C4-2B (cell line): ENCODE measurements around the gene MAP4K3.

Experiments
- H3K27ac ChIP-seq: fragments of 450-650 bp; 2 replicates; pipeline ENCODE4 v1.5.1; 2017
- CTCF ChIP-seq: fragments of 450-650 bp; conservative IDR thresholded peaks from 2 replicates; pipeline ENCODE4 v1.5.1; 2017; ENCODE audit warnings: mild to moderate bottlenecking
- ZFX ChIP-seq: fragments of 450-650 bp; IDR thresholded peaks from 2 replicates; pipeline ENCODE4 v1.6.1; 2017

The MAP4K3 gene

GRCh38 chr2:39432701-39433100 is 4.4 kb downstream of the MAP4K3 start:
- H3K27ac ChIP-seq, result no peak overlapping the region
- TF ChIP-seq CTCF (no peak), ZFX (no peak)

- TF ChIP-seq CTCF (no peak), ZFX (no peak)
- no peak overlapping the region for H3K27ac ChIP-seq
These were observed 5.3 kb downstream of the MAP4K3 start for GRCh38 chr2:39431592-39432316.

GRCh38 chr2:39429746-39430145 is 7.3 kb downstream of the MAP4K3 start:
- no peak for TF ChIP-seq ZFX
- TF ChIP-seq CTCF, result no peak
- H3K27ac ChIP-seq, result no peak overlapping the region

GRCh38 chr2:39424951-39425350 is 12.1 kb downstream of the MAP4K3 start:
- no peak overlapping the region for H3K27ac ChIP-seq
- TF ChIP-seq CTCF (no peak), ZFX (no peak)

GRCh38 chr2:39422700-39423099 is 14.4 kb downstream of the MAP4K3 start:
- no peak overlapping the region for H3K27ac ChIP-seq
- TF ChIP-seq CTCF (no peak), ZFX (no peak)

- TF ChIP-seq CTCF (no peak), ZFX (no peak)
- H3K27ac ChIP-seq, result no peak overlapping the region
These were observed 15.7 kb downstream of the MAP4K3 start for GRCh38 chr2:39421354-39421753.

GRCh38 chr2:39419282-39420223 is 17.5 kb downstream of the MAP4K3 start:
- TF ChIP-seq CTCF (no peak), ZFX (no peak)
- no peak overlapping the region for H3K27ac ChIP-seq
